Loucy (cell line): ENCODE results near the gene LRRTM1.

Experiments used
- EZH2phosphoT487 ChIP-seq: fragments of 200-600 bp; IDR thresholded peaks from 2 replicates; pipeline ENCODE4 v1.6.1; 2018; ENCODE audit warnings: antibody characterized with exemption, mild to moderate bottlenecking, moderate library complexity, borderline replicate concordance
- TF ChIP-seq, protein P1 (sequence below): fragments of 200-600 bp; sonication (generic); conservative IDR thresholded peaks from 2 replicates; pipeline ENCODE4 v1.5.1; 2014; ENCODE audit warnings: mild to moderate bottlenecking, antibody characterized with exemption, low read length

DNA sequence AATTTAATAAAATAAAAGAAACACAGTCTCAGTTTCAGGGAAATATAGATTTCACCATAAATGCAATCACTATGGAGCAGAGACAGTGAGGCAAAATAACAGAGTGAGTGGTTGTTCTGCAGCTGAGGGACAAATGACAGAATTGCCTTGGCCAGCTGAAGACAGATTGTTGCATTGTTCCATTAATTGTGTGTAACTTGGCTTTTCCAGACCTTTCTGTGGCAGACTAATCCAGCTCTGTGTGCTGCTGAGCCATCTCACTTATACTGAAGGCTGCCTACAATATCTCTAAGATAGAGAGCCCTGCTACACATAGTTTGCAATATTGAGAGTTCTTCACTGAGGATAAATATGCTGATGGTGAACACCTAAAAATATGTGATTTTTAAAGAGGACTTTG lies 11.5 kb downstream of the LRRTM1 start:
- TF ChIP-seq, protein P1, sequence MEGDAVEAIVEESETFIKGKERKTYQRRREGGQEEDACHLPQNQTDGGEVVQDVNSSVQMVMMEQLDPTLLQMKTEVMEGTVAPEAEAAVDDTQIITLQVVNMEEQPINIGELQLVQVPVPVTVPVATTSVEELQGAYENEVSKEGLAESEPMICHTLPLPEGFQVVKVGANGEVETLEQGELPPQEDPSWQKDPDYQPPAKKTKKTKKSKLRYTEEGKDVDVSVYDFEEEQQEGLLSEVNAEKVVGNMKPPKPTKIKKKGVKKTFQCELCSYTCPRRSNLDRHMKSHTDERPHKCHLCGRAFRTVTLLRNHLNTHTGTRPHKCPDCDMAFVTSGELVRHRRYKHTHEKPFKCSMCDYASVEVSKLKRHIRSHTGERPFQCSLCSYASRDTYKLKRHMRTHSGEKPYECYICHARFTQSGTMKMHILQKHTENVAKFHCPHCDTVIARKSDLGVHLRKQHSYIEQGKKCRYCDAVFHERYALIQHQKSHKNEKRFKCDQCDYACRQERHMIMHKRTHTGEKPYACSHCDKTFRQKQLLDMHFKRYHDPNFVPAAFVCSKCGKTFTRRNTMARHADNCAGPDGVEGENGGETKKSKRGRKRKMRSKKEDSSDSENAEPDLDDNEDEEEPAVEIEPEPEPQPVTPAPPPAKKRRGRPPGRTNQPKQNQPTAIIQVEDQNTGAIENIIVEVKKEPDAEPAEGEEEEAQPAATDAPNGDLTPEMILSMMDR = no peak
- TF ChIP-seq EZH2phosphoT487 = no peak
